ENCODE results near the gene NFATC2IP. TPM values are rescaled to one million over a fixed set of nuclear protein-coding genes. Genes with fewer than 3 reads are reported as not detected.

Gene NFATC2IP
- total and polyA plus RNA-seq, 9 of the 15 experiments (the other 6 are each of a cell fraction or from before 2014, with no cell fraction given), result 15.6 to 106 (median 46.9) TPM

GRCh38 chr16:29009050-29009837, 58.5 kb downstream of the NFATC2IP start (continued):
- TF ChIP-seq SRF (CRISPR knock-in tag; IDR thresholded peaks at IDR 0.05) (no peak), FIP1L1 (IDR thresholded peaks at IDR 0.05; ENCODE audit: low read depth, low read length, poor library complexity, severe bottlenecking) (no peak), ZNF583 (CRISPR knock-in tag; IDR thresholded peaks at IDR 0.05) (peak; percentile 81), THAP7 (CRISPR knock-in tag; IDR thresholded peaks at IDR 0.05) (no peak), HCFC1 (IDR thresholded peaks at IDR 0.05; ENCODE audit: low read depth, low read length) (no peak), E4F1 (CRISPR knock-in tag; IDR thresholded peaks at IDR 0.05; ENCODE audit: borderline replicate concordance) (no peak), SNAPC5 (CRISPR knock-in tag; IDR thresholded peaks at IDR 0.05) (no peak), NFIC (IDR thresholded peaks at IDR 0.05) (peak; percentile 83), FOXA3 (CRISPR knock-in tag; conservative IDR thresholded peaks at IDR 0.05 in 1 of 2, IDR thresholded peaks at IDR 0.05 in 1 of 2) (no peak), FOSL1 (tag; conservative IDR thresholded peaks at IDR 0.05) (peak; percentile 55), STAT5B (CRISPR knock-in tag; IDR thresholded peaks at IDR 0.05) (no peak), ZNF77 (CRISPR knock-in tag; IDR thresholded peaks at IDR 0.05) (no peak), ERF (CRISPR knock-in tag; IDR thresholded peaks at IDR 0.05) (peak; percentile 85; the same call in 1 of the 2 replicates), SMAD4 (CRISPR knock-in tag; conservative IDR thresholded peaks at IDR 0.05) (peak; percentile 78), PHB (CRISPR knock-in tag; IDR thresholded peaks at IDR 0.05) (no peak), SPI1 (IDR thresholded peaks at IDR 0.05; ENCODE audit: borderline replicate concordance, low read depth, low read length) (peak; percentile 71; the same call in 1 of the 2 replicates), CBX2 (IDR thresholded peaks at IDR 0.05; ENCODE audit: insufficient read depth, low read length, poor library complexity, severe bottlenecking) (no peak), SRSF7 (optimal IDR thresholded peaks at IDR 0.05; ENCODE audit: low read depth, low read length) (no peak)

Data from K562 (cell line).